ENCODE data around the gene NKAIN4. TPM values are rescaled to one million over a fixed set of nuclear protein-coding genes. Genes with fewer than 3 reads are reported as not detected.

Gene NKAIN4
- total and polyA plus RNA-seq, 2 experiments from 2014 or later = 12.6 to 13.2 TPM

GRCh38 chr20:63289311-63290135 is 35.3 kb upstream of the NKAIN4 start (continued):
- TF ChIP-seq ZNF462 (CRISPR knock-in tag; IDR thresholded peaks at IDR 0.05) (no peak), CTCF (conservative IDR thresholded peaks at IDR 0.05; ENCODE audit: low read depth in 2 of 2) (no peak), CREB1 (CRISPR knock-in tag; IDR thresholded peaks at IDR 0.05; ENCODE audit: low read depth) (no peak), ETS1 (IDR thresholded peaks at IDR 0.05) (no peak), REST (IDR thresholded peaks at IDR 0.05; ENCODE audit: unreplicated experiment) (no peak), JUNB (IDR thresholded peaks at IDR 0.05; ENCODE audit: unreplicated experiment) (no peak)
